Measurements from ENCODE around the gene SCNM1.

DNA sequence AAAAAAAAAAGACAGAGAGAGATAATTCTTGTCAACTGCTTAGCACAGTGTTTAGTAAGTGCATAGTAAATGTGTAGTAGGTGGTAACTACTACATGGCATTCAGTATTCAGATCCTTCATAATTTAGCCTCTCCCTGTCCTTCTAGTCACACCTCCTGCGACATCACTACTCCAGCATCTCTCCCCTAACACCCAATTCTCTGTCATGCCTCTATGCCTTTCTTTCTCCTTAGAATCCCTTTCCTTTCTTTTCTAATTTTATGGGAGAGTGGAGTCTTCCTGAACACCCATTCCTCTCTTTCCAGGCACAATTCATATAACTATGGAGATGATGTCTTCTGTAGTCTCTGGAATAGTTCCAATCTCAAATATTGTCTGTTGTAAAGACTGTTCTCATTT is 27.9 kb downstream of the SCNM1 start:
- TF ChIP-seq, protein P1, sequence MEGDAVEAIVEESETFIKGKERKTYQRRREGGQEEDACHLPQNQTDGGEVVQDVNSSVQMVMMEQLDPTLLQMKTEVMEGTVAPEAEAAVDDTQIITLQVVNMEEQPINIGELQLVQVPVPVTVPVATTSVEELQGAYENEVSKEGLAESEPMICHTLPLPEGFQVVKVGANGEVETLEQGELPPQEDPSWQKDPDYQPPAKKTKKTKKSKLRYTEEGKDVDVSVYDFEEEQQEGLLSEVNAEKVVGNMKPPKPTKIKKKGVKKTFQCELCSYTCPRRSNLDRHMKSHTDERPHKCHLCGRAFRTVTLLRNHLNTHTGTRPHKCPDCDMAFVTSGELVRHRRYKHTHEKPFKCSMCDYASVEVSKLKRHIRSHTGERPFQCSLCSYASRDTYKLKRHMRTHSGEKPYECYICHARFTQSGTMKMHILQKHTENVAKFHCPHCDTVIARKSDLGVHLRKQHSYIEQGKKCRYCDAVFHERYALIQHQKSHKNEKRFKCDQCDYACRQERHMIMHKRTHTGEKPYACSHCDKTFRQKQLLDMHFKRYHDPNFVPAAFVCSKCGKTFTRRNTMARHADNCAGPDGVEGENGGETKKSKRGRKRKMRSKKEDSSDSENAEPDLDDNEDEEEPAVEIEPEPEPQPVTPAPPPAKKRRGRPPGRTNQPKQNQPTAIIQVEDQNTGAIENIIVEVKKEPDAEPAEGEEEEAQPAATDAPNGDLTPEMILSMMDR (IDR thresholded peaks at IDR 0.05): no peak
- TF ChIP-seq POLR2A (IDR thresholded peaks at IDR 0.05): no peak

All from heart left ventricle (tissue), 13 donors.